Transverse colon (tissue), 3 donors: ENCODE results near the gene FBXL17.

Source experiments
- CTCF ChIP-seq, 5 experiments: fragments of 200-600 bp in 3 of 5; fragments of 450-650 bp in 2 of 5; sonication (generic) in 3 of 5; IDR thresholded peaks; 1 replicate in 2 of 5; 2 replicates in 3 of 5; pipeline ENCODE4 v1.5.1; 2016 to 2017; ENCODE audit warnings: antibody characterized with exemption in 5 of 5, inconsistent platforms in 3 of 5, mild to moderate bottlenecking in 2 of 5, moderate library complexity in 1 of 5
- POLR2A ChIP-seq: fragments of 450-650 bp; IDR thresholded peaks from one replicate; pipeline ENCODE4 v1.6.1; 2016; ENCODE audit warnings: antibody characterized with exemption, mild to moderate bottlenecking, moderate library complexity

DNA sequence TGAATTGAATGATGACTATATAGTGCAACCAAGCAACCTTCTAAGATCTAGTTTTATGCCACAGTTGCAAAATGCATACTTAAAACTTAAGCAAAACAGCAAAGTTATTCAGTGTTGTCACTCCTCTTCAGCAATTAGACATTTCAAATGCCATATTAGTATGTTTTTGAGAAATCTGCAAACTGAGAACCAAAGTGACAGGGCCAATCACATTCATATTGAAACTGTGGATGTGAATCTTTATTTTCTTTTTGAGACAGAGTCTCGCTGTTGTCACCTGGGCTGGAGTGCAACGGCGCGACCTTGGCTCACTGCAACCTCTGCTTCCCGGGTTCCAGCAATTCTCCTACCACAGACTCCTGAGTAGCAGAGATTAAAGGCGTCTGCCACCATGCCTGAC is 461.9 kb downstream of the FBXL17 start:
- TF ChIP-seq CTCF (IDR thresholded peaks at IDR 0.05) (no peak), POLR2A (no peak)
